ENCODE data around the gene SLC1A3.

Gene SLC1A3

GRCh38 chr5:36607838-36608783 is 1.7 kb downstream of the SLC1A3 start:
- DNase-seq = no peak

GRCh38 chr5:36610621-36611020 is 4.2 kb downstream of the SLC1A3 start:
- H3K27me3 Mint-ChIP-seq = peaks cover 46 to 47% of the 10 kb centered on the region in 2 donors
- peaks cover 6% of the 10 kb centered on the region for H3K36me3 Mint-ChIP-seq (ENCODE audit: insufficient read depth)

More at GRCh38 chr5:36607838-36608783, 1.7 kb downstream of the SLC1A3 start:
- no peak overlapping the region for H3K27ac Mint-ChIP-seq
- H3K27me3 Mint-ChIP-seq = peaks cover 54 to 61% of the 10 kb centered on the region in 2 donors
- no peaks in the 10 kb centered on the region for H3K9me3 Mint-ChIP-seq
- ATAC-seq (replicated peaks) = no peak
- peaks cover 6% of the 10 kb centered on the region for H3K36me3 Mint-ChIP-seq (ENCODE audit: insufficient read depth)
- H3K4me3 Mint-ChIP-seq = no peak overlapping the region
- peaks cover 7 to 10% of the 10 kb centered on the region in 2 donors for H3K4me1 Mint-ChIP-seq (ENCODE audit: low read depth in 2 of 2)

DNA sequence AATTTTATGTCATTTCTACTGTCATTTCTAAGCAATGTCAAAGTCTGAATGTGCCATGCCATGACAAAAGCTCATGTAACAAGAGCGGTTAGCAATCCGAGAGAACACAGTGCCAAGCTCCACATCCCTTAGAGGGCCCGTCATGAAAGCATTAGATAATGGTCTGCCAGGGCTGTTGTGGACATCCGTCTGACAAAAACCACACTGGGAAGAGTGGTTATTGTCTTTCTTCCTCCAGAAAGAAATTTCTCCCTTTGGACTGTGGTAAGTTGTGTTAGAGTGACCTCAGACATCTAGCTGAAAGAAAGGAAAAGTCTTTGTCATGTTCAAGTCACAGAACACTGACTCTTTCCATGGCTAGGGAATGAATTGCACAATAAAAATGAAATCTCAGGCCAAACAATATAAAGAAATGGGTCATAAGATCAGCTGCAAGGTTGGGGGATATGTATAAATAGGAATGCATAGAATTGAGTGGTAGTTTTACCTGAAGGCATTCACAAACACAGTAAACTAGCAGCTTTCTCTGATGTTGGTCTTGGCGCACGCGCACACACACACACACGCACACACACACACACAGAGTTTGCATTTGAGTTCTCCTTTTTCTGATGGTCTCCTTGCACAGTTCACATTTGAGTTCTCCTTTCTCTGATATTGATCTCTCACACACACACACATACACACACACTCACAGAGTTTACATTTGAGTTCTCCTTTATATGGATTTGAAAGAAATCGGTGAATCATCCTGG is 5.3 kb downstream of the SLC1A3 start:
- Mint-ChIP-seq H3K4me3 (no peak overlapping the region), H3K27me3 (peaks cover 35 to 38% of the 10 kb centered on the region in 2 donors), H3K27ac (no peak overlapping the region), H3K36me3 (ENCODE audit: insufficient read depth) (peaks cover 4% of the 10 kb centered on the region), H3K4me1 (ENCODE audit: low read depth in 2 of 2) (peaks cover 1 to 2% of the 10 kb centered on the region in 2 donors), H3K9me3 (no peaks in the 10 kb centered on the region)
- DNase-seq (no peak), ATAC-seq (replicated peaks) (no peak)

More at GRCh38 chr5:36610621-36611020, 4.2 kb downstream of the SLC1A3 start:
- ATAC-seq (replicated peaks) (no peak), DNase-seq (no peak)
- Mint-ChIP-seq H3K4me1 (ENCODE audit: low read depth in 2 of 2) (peaks cover 7 to 10% of the 10 kb centered on the region in 2 donors), H3K27ac (no peak overlapping the region), H3K4me3 (no peak overlapping the region), H3K9me3 (no peaks in the 10 kb centered on the region)

DNA sequence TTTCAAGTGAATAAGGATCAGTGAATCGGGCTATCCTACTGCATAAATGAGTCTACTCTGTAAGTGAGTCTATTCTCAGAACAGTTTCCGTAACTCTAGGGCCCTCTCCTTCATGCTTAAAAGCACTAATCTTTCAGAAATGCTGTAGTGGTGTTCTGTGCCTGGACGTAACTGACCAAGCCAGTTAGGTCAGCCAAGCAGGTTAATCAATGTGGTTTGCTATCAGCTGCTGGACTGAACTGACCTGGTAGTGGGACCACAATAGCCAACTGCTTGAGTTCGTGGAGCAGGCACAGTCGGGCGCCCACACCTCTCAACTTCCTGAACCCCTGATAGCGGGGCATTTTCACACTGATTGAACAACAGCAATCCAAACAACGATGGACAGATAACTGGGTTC is 6.8 kb downstream of the SLC1A3 start:
- Mint-ChIP-seq H3K27me3 (peaks cover 23 to 28% of the 10 kb centered on the region in 2 donors), H3K36me3 (ENCODE audit: insufficient read depth) (no peaks in the 10 kb centered on the region), H3K9me3 (no peaks in the 10 kb centered on the region), H3K27ac (no peak overlapping the region), H3K4me3 (no peak overlapping the region), H3K4me1 (ENCODE audit: low read depth in 2 of 2) (no peaks in the 10 kb centered on the region)
- no peak for DNase-seq
- no peak for ATAC-seq (replicated peaks)

DNA sequence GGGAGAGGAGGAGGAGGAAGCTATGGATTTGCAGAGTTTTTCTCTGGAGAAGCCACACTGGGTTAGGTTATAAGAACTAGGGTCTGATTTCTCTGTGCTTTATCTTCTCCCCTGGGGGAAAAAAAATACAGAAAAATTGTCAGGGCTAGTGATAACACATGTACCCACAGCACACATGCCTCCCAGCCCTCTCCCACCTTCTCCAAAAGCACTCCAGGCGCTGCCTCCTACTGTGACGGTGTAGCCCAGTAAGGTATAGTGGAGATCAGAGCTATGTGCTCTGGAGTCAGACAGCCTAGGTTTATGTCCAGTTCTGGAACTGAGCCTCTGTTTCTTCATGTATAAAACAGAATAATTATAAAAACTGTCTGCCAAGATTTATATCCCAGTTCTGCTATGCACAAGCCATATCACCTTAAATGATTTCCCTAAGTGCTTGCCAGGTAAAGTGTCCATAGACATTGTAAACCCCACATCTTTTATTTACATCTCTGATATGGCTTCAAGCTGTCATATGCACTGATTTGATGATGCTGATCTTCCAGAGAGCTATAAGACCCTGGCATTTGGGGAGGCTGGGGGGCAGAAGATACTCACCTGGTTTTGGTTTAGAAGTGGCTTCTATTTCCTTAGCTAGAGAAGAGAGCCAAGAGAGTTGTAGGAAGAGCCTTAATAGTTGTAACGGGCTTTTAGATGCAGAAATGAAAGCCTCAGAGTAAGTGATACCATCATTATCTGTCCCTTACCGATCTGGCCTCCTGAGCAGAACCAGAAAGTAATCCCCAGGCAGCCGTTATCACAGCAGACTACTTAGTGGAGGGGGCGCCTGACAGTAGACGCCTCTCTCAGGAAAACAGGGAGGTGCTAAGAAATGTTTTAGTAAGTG is 7.6 kb downstream of the SLC1A3 start:
- no peaks in the 10 kb centered on the region for H3K9me3 Mint-ChIP-seq
- no peak for DNase-seq
- no peak for ATAC-seq (replicated peaks)
- no peak overlapping the region for H3K4me3 Mint-ChIP-seq
- H3K4me1 Mint-ChIP-seq (ENCODE audit: low read depth in 2 of 2) = no peaks in the 10 kb centered on the region
- no peak overlapping the region for H3K27ac Mint-ChIP-seq
- H3K36me3 Mint-ChIP-seq (ENCODE audit: insufficient read depth) = no peaks in the 10 kb centered on the region
- H3K27me3 Mint-ChIP-seq = peaks cover 20 to 30% of the 10 kb centered on the region in 2 donors

GRCh38 chr5:36614657-36615308 is 8.4 kb downstream of the SLC1A3 start:
- ATAC-seq (replicated peaks) (no peak), DNase-seq (no peak)
- H3K4me1 Mint-ChIP-seq (ENCODE audit: low read depth in 2 of 2) = no peaks in the 10 kb centered on the region
- H3K9me3 Mint-ChIP-seq = no peaks in the 10 kb centered on the region
- no peak overlapping the region for H3K27ac Mint-ChIP-seq
- H3K36me3 Mint-ChIP-seq (ENCODE audit: insufficient read depth) = no peaks in the 10 kb centered on the region
- peaks cover 19 to 29% of the 10 kb centered on the region in 2 donors for H3K27me3 Mint-ChIP-seq
- H3K4me3 Mint-ChIP-seq = no peak overlapping the region

- H3K36me3 Mint-ChIP-seq (ENCODE audit: insufficient read depth) = no peaks in the 10 kb centered on the region
- no peaks in the 10 kb centered on the region for H3K4me1 Mint-ChIP-seq (ENCODE audit: low read depth in 2 of 2)
- H3K9me3 Mint-ChIP-seq = no peaks in the 10 kb centered on the region
- ATAC-seq (replicated peaks) = no peak
- no peak overlapping the region for H3K4me3 Mint-ChIP-seq
- no peak overlapping the region for H3K27ac Mint-ChIP-seq
- peaks cover 7 to 32% of the 10 kb centered on the region in 2 donors for H3K27me3 Mint-ChIP-seq
- no peak for DNase-seq
These were observed 12.7 kb downstream of the SLC1A3 start for GRCh38 chr5:36619012-36619635.

GRCh38 chr5:36621985-36622384 is 15.6 kb downstream of the SLC1A3 start:
- no peak for ATAC-seq (replicated peaks)
- Mint-ChIP-seq H3K36me3 (ENCODE audit: insufficient read depth) (no peaks in the 10 kb centered on the region), H3K4me1 (ENCODE audit: low read depth in 2 of 2) (no peaks in the 10 kb centered on the region), H3K27ac (no peak overlapping the region), H3K4me3 (no peak overlapping the region), H3K9me3 (no peaks in the 10 kb centered on the region), H3K27me3 (peaks cover 7 to 35% of the 10 kb centered on the region in 2 donors)
- DNase-seq = no peak

- H3K9me3 Mint-ChIP-seq = no peaks in the 10 kb centered on the region
- no peak for ATAC-seq (replicated peaks)
- H3K4me1 Mint-ChIP-seq (ENCODE audit: low read depth in 2 of 2) = no peaks in the 10 kb centered on the region
- H3K27ac Mint-ChIP-seq = no peak overlapping the region
- H3K27me3 Mint-ChIP-seq = peaks cover 16 to 26% of the 10 kb centered on the region in 2 donors
- no peaks in the 10 kb centered on the region for H3K36me3 Mint-ChIP-seq (ENCODE audit: insufficient read depth)
- DNase-seq = no peak
- H3K4me3 Mint-ChIP-seq = no peak overlapping the region
These were observed 17.4 kb downstream of the SLC1A3 start for GRCh38 chr5:36623832-36624231.

GRCh38 chr5:36624277-36624676 is 17.9 kb downstream of the SLC1A3 start:
- H3K27ac Mint-ChIP-seq = no peak overlapping the region
- no peaks in the 10 kb centered on the region for H3K9me3 Mint-ChIP-seq
- H3K4me3 Mint-ChIP-seq = no peak overlapping the region
- ATAC-seq (replicated peaks) = no peak
- peaks cover 16 to 25% of the 10 kb centered on the region in 2 donors for H3K27me3 Mint-ChIP-seq
- no peaks in the 10 kb centered on the region for H3K4me1 Mint-ChIP-seq (ENCODE audit: low read depth in 2 of 2)
- no peak for DNase-seq
- no peaks in the 10 kb centered on the region for H3K36me3 Mint-ChIP-seq (ENCODE audit: insufficient read depth)

DNA sequence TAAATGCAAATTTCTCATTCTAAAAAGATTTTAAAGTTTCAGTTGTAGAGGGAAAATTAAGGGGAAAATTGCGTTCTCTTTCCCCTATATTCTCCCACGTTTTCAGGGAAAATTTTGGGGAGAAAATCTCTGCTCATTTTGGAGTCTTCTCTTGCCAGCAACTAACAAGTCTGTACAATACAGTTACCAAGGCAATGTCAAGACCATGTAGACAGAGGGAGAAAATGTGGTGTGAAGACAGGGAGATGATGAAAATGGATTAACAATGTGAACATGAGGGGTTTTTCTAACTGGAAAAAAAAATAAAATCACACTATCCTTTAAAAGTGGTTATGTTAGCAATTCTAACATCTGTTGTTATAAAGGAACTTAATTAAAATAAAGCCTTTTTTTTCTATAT is 22.3 kb downstream of the SLC1A3 start:
- Mint-ChIP-seq H3K27me3 (peaks cover 16 to 17% of the 10 kb centered on the region in 2 donors), H3K4me3 (no peak overlapping the region), H3K36me3 (ENCODE audit: insufficient read depth) (no peaks in the 10 kb centered on the region), H3K27ac (no peak overlapping the region), H3K4me1 (ENCODE audit: low read depth in 2 of 2) (no peaks in the 10 kb centered on the region), H3K9me3 (no peaks in the 10 kb centered on the region)
- DNase-seq (no peak), ATAC-seq (replicated peaks) (no peak)

- H3K36me3 Mint-ChIP-seq (ENCODE audit: insufficient read depth) = no peaks in the 10 kb centered on the region
- H3K4me1 Mint-ChIP-seq (ENCODE audit: low read depth in 2 of 2) = no peaks in the 10 kb centered on the region
- no peak overlapping the region for H3K27ac Mint-ChIP-seq
- DNase-seq (no peak), ATAC-seq (replicated peaks) (no peak)
- no peaks in the 10 kb centered on the region for H3K9me3 Mint-ChIP-seq
- H3K27me3 Mint-ChIP-seq = peaks cover 10 to 16% of the 10 kb centered on the region in 2 donors
- no peak overlapping the region for H3K4me3 Mint-ChIP-seq
These were observed 23.3 kb downstream of the SLC1A3 start for GRCh38 chr5:36629729-36630128.

Measured in effector memory CD8-positive, alpha-beta T cell (primary cell).